ENCODE measurements around the gene SMARCA4.

Gene SMARCA4

DNA sequence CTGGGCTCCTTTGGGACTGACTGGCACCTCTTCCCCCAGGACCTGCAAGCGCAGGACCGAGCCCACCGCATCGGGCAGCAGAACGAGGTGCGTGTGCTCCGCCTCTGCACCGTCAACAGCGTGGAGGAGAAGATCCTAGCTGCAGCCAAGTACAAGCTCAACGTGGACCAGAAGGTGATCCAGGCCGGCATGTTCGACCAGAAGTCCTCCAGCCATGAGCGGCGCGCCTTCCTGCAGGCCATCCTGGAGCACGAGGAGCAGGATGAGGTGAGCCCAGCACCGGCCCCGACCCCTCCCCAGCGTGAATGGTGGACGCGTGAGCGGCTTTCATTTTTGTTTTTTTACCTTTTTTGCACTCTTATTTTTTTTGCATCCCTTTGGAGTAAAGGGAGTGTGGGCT lies 72.4 kb downstream of the SMARCA4 start:
- DNase-seq = no peak

DNA sequence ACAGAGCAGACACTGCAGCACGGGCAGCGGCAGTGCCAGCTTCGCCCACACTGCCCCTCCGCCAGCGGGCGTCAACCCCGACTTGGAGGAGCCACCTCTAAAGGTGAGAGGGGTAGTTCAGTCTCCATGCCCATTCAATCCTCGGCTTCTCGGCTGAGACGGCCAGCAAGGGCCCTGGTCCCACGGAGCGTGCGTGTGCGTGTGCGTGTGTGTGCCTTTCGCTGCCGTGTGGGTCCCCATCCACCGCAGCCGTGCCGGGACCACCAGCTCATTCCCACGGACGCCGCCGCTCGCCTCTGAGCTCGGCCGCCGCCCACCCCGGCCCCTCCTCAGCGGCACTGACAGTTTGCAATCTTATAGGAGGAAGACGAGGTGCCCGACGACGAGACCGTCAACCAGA lies 72.9 kb downstream of the SMARCA4 start:
- DNase-seq = no peak

DNA sequence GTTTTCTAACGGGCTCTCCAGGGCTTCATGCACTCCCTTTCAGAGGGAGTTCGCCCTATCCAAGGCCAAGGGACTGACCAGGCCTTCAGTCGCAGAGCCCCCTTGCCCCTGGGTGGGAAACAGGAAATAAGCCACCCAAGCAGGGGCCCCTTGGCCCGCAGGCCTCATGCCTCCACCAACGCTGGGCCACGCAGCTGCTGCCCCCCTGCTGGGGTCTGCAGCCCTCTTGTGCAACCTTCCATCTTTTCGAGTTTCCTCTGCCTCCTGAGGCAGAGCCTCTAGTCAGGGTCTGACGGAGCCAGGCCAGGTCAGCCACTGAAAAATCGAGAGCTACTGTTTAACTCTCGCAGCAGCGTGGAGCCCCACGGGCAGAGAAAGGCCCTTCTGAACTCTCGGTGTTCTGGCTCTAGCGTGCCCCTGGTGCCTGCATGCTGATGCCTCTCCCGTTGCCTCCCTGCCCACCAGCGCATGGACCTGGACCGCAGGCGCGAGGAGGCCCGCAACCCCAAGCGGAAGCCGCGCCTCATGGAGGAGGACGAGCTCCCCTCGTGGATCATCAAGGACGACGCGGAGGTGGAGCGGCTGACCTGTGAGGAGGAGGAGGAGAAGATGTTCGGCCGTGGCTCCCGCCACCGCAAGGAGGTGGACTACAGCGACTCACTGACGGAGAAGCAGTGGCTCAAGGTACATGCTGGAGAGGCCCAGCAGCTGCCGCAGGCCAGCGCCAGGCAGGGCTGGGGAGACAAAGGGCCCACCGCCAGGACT lies 73.8 kb downstream of the SMARCA4 start:
- no peak for DNase-seq

DNA sequence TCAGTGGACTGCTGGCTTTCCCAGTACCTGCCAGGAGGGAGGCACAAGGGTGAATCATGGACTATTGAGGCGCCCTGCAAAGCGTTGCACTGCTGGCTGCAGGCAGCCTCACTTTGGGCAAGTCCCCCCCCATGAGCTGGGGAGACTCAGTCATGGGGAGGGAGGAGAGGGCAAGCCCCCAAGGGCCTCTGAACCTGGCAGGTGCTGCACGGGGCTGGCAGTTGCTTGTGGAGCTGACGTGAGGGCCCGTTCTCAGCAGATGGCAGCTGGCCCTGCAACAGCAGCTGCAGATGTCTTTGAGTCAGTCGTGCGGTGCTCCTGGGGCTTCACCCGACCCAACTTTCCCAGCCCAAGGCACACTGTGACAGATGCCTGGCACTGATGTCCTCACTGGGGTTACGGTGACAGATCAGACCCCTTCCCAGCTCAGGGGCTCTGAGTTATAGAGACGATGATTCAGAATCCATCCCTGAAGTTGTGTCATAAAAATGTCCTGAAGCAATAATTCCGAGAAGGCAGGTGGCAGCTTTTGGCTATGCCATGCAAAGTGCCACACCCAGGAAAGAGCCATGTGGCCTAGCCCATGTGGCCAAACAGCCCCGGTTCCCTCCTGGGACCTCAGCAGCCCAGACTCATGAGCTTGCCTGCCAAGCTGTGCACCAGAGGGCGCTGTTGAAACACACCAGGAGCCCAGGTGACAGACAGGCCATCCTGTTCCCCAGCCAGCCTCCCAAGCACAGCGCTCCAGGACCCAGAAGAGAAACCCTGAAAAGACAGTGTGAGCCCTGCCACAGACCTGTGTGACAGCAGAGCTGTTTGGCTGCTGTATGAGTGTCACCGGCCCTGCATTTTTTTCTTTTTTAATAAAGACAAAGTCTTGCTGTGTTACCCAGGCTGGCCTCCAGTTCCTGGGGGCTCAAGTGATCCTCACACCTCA lies 74.9 kb downstream of the SMARCA4 start:
- peak in 50 of 51 donors; percentile 1 to 81 (median 53) for DNase-seq

DNA sequence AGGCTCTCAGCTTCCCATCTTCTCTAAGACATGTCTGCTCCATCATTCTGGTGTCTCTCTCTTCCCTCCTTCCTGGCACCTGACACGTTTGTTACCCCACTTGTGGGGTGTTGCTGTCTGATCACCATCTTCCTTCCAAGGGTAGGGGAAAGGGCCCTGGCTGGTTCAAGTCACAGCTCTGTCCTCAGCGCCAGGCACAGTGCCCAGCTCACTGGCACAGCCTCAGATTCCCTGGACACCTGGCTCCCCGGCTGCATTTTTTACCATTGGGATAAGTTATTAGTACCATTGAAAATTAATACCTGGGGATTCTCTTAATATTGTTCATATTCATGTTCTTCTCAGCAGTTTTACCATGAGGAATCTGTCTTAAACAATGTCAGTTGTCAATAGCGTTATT lies 77.7 kb downstream of the SMARCA4 start:
- DNase-seq = peak in 1 of 51 donors; percentile 3

DNA sequence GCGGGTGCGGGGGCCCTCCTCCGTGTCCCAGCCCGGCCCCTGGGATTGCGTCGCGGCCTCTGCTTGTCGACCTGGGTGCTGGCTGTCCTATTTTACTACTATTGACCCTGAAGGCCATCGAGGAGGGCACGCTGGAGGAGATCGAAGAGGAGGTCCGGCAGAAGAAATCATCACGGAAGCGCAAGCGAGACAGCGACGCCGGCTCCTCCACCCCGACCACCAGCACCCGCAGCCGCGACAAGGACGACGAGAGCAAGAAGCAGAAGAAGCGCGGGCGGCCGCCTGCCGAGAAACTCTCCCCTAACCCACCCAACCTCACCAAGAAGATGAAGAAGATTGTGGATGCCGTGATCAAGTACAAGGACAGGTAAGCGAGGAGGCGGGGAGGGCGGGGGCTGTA lies 80.4 kb downstream of the SMARCA4 start:
- DNase-seq = no peak

DNA sequence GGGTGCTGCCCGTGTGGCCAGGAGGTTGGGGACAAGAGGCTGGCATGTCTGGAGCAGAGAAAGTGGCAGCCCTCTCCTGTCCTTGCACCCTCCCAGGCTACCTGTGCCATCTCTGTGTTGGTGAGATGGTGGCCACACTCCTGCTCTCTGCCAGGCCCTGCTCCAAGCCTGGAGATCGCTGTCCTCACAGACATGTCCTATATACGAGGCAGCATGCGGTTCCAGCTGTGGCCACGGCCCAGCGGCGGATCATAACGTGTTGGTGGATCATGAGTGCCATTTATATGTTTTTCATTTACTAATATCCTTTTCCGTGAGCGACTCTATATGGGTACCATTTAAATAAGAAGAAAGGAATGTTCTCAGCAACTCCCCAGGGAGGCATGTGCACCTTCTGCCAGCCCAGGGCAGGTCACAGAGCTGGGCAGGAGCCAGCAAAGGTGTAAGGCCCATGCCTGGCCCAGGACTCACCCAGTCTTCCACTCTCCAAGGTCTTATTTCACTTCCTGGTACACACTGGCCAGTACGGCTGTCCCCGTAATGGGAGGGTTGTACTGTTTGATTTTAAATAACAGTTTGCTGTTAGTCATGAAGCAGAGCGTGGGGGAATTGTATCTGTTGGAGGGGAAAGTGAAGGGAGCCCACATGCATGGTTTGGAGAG lies 81.3 kb downstream of the SMARCA4 start:
- no peak for DNase-seq

DNA sequence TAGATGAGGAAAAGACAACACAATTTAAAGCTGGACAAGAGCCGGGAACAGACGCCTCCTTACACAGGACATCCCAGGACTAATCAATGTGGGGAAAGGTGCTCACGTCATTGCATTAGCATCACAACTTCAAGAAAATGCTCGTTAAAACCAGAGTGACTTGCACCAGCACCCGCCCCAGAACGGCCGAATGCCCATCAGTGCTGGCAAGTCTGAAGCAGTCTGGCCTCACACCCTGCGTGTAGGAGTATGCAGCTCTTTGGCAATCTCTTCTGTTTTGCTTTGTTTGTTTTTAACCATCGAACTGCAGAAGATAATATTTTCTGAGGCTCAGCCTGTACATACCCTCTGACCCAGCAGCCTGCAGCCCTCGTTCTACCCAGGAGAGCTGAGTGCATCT lies 83.6 kb downstream of the SMARCA4 start:
- DNase-seq = no peak

DNA sequence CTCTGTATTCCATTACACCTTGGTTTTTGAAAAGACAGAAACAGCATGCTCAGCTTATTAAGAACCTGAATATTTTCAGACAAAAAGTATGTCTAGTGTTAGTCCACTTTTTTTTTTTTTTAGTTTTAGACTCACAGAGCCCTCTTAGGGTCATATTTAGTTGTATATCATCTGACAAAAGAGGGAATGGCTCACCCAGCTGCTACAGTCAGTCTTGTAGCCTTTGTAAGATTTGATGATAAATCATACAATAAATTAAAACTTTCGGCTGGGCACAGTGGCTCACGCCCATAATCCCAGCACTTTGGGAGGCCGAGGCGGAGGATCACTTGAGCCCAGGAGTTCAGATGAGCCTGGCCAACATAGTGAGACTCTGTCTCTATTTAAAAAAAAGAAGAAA lies 84.7 kb downstream of the SMARCA4 start:
- no peak for DNase-seq

DNA sequence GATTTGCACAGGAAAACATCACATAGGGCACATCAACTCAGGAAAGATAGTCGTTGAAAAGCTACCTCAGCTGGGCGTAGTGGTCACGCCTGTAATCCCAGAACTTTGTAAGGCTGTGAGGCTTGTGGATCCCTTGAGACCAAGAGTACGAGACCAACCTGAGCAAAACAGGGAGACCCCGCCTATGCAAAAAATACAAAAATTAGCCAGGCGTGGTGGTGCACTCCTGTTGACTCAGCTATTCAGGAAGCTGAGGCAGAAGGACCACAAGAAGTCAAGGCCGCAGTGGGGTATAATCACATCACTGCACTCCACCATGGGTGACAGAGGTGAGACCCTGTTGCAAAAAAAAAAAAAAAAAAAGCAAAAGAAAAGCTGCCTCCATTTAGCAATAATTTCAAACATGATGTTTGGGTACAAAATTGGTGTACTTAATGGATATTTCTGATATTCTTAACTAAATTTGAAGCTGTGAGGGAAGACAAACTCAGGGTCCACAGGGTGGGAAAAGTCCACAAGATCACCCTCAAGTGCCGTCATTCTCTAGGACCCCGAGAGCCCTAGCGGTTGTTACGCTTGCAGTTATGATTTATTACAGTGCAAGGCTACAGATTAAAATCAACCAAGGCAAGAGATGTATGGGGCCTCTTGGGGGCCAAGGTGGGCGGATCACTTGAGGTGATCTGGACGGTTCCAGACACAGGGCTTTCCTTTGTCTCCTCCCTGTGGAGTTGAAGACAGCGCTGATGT lies 86.0 kb downstream of the SMARCA4 start:
- no peak for DNase-seq

DNA sequence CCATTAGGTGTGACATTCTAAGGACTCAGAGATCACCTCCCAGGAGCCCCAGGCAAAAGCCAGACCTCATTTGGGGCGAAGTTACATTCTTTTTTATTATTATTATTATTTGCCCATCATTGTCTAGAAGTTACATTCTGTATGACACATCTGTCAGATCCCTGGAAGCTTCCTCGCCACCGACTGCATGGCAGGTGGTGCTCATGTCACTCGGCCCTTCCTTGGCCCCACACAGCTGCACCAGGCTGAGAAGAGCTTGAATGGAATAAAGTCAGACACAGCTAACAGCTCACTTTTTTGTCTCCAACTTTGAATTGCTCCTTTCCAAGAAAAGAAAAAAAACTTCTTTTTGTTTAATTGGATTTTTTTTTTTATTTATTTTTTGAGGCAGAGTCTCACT lies 87.0 kb downstream of the SMARCA4 start:
- no peak for DNase-seq

DNA sequence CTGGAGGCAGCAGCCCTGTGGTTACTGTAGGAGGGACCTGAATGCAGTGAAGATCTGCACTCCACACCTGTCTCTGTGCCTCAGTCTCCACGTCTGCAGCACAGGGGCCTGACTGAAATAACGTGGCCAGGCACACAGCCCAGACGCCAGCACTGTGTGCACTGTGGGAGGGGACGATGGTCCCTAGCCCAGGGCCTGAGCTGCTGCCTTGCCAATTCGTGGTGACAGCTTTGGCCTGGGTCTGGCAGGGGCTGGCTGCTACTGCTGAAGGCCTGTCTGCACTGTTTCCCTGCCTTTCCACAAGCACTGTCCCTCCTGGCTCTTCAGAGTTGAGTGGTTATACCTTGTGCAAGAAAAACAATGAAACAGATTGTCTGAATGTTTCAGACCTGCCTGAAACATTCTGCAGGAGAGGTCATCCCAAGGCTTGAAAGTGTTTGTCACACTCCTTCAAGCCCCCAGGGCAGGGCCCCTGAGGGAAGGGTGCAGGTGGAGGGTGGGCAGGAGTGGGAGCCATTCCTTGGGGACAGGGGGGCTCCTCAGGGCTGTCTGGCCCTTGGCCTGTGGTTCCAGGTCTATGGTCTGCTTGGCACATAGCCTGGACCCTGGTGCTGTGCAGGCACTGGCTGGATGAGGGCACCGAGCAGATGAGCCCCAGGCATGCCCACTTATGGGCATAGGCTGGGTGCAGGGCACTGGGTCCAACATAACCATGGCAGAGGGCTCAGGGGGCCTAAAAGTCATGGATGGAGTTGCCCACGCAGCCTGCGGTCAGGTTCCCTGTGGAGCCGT lies 89.7 kb downstream of the SMARCA4 start:
- DNase-seq = no peak

DNA sequence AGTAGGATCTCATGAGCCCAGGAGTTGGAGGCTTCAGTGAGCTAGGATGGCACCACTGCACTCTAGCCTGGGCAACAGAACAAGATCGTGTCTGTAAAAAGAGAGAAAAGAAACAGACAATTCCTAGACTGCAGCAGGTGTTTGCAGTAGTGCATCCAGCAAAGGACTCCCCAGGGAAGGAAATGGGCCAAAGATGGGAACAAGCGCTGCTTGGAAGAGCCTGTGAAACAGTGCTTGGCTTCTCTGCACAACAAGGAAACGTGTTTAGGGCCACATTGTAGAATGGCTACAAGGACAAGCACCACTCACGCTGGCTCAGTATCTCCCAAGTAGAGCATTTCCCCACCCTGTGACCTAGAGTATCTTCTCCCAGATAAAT lies 93.0 kb downstream of the SMARCA4 start:
- no peak for DNase-seq

DNA sequence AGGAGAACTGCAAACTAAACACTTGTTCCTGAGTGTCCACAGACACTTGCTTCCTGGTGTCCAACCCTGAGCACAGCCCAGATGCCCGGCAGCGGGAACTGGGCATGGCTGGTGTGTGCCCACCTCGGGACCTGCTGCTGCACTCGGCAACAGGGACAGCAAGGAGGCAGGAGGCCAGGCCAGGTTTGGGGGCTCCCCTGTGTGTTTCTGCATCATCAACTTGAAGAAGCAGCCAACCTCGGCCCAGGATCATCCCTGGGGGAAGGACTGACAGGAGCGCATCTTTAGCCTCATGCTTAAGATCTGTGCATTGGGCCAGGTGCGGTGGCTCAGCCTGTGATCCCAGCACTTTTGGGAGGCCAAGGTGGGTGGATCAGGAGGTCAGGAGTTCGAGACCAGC lies 93.4 kb downstream of the SMARCA4 start:
- DNase-seq = no peak

DNA sequence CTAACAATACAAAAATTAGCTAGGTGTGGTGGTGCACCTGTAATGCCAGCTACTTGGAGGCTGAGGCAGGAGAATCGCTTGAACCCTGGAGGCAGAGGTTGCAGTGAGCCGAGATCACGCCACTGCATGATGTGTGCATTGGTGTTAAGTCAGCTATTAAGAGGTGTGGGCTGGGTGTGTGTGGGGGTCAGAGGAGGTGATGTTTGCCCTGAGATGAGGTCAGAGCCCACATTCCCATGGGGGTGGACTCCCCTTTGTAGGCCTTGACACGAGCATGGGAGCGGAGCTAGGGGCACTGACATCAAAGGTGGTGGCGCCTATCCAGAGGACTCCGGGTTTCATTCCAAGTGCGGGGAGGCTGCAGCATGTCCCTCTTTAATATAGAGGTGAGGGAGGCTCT lies 93.8 kb downstream of the SMARCA4 start:
- DNase-seq = no peak

DNA sequence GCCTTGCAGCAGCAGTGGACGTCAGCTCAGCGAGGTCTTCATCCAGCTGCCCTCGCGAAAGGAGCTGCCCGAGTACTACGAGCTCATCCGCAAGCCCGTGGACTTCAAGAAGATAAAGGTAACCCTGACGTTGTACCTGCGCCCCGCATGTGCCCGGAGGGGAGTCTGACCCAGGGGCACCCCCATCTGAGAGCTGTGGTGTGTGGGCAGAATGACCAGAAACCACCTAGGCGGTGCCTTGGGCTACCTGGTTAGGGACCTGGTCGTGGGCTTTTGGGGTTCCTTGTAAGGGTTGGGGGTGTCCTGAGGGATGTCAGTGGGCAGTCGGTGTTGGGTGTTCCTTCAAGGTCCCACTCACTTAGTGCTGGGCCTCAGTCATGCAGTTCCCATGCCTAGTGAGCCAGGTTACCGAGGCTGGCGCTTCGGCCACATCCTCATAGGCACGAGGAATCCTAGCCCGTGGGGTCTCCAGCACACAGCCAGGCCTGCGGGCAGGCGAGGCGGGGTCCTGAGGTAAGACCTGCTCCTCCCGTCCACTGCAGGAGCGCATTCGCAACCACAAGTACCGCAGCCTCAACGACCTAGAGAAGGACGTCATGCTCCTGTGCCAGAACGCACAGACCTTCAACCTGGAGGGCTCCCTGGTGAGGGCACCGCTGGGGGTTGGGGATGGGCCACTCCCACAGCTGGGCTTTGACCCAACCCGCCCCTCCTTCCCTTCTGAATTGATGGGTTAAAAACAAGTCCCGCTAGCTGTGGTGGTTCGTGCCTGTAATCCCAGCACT lies 97.6 kb downstream of the SMARCA4 start:
- no peak for DNase-seq

DNA sequence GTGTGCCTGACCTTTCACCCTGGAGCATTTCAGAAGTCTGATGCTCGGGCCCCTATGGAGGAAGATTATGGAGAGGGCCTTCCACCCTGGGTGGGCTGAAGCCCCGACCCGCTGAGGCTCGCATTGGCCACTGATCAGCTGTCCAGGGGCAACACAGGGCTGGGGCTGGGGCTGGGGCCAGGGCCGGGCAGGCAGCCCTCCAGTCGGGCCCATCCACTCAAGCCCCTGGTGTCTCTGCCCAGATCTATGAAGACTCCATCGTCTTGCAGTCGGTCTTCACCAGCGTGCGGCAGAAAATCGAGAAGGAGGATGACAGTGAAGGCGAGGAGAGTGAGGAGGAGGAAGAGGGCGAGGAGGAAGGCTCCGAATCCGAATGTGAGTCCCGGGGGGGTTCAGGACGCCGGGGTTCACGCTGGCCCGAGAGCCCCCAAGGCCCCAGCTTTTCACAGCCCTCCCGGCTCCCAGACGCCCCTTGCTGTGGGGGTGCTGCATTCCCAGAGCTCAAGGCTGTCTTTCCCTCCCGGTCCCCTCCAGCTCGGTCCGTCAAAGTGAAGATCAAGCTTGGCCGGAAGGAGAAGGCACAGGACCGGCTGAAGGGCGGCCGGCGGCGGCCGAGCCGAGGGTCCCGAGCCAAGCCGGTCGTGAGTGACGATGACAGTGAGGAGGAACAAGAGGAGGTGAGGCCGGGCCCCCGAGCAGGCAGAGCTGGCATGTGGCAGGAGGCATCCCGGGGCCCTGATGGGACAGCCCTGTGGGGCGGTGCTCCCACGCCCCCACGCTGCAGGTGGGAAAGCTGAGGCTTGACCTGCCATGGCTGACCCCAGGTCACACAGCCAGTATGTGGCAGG lies 98.9 kb downstream of the SMARCA4 start:
- DNase-seq = no peak

DNA sequence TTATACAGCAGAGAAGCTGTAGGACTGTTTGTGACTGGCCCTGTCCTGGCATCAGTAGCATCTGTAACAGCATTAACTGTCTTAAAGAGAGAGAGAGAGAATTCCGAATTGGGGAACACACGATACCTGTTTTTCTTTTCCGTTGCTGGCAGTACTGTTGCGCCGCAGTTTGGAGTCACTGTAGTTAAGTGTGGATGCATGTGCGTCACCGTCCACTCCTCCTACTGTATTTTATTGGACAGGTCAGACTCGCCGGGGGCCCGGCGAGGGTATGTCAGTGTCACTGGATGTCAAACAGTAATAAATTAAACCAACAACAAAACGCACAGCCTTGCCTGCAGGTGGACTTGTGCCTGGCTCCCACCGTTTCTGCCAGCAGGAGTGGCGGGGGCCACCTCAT lies 101.1 kb downstream of the SMARCA4 start:
- DNase-seq = no peak

DNA sequence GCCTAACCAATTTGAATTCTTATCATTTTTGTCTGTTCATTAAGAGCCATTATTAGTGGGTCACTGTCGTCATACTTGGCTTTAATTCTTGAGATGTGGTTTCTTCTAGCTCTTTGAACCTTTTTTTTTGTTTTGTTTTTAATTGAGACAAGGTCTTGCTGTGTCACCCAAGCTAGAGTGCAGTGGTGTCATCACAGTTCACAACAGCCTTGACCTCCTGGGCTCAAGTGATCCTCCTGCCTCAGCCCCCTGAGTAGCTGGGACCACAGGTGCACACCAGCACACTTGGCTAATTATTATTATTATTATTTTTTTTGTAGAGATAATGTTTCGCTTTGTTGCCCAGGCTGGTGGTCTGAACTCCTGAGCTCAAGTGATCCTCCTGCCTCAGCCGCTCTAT lies 102.6 kb downstream of the SMARCA4 start:
- no peak for DNase-seq
